Measurements from ENCODE around the gene CCDC149.
A peak's percentile ranks its signal among the peaks of the same experiment; 100 is the strongest.
"Not testable (repeated sequence)": the region's sequence is repeated elsewhere in the genome, so short reads cannot be mapped to it uniquely, and the experiment has no call there.

The CCDC149 gene

GRCh38 chr4:24924309-24924781 is 11.5 kb upstream of the CCDC149 start:
- Mint-ChIP-seq H3K36me3 (ENCODE audit: low read depth) (no peaks in the 10 kb centered on the region), H3K4me3 (no peak overlapping the region), H3K27ac (no peak overlapping the region), H3K27me3 (peaks cover 8% of the 10 kb centered on the region), H3K4me1 (ENCODE audit: low read depth) (no peaks in the 10 kb centered on the region), H3K9me3 (peaks cover 4% of the 10 kb centered on the region)

- Mint-ChIP-seq H3K9me3 (peaks cover 6% of the 10 kb centered on the region), H3K27me3 (peaks cover 5% of the 10 kb centered on the region), H3K4me1 (ENCODE audit: low read depth) (no peaks in the 10 kb centered on the region), H3K4me3 (no peak overlapping the region), H3K36me3 (ENCODE audit: low read depth) (no peaks in the 10 kb centered on the region), H3K27ac (no peak overlapping the region)
Observed at GRCh38 chr4:24923550-24923949, 10.7 kb upstream of the CCDC149 start.

DNA sequence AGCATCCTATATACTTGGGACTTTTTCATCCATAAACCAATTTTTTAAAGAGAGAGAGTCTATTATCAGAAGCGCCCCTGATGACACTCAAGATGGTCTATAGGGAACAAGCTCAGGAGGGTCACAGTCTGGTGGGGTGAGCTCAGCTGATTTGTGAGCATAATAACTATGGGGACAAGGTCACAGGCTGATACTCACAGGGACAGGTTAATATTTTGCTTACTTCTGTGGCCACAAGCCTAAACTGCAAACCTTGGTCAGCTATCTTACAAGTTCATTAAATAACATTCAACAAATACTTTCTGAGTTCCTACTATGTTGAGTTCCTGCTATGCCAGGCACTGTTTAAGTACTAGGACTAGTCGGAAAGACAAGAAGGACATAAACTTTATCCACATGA is 10.2 kb upstream of the CCDC149 start:
- Mint-ChIP-seq H3K27ac (no peak overlapping the region), H3K27me3 (peaks cover 4% of the 10 kb centered on the region), H3K4me1 (ENCODE audit: low read depth) (no peaks in the 10 kb centered on the region), H3K36me3 (ENCODE audit: low read depth) (no peaks in the 10 kb centered on the region), H3K4me3 (no peak overlapping the region), H3K9me3 (peaks cover 6% of the 10 kb centered on the region)

DNA sequence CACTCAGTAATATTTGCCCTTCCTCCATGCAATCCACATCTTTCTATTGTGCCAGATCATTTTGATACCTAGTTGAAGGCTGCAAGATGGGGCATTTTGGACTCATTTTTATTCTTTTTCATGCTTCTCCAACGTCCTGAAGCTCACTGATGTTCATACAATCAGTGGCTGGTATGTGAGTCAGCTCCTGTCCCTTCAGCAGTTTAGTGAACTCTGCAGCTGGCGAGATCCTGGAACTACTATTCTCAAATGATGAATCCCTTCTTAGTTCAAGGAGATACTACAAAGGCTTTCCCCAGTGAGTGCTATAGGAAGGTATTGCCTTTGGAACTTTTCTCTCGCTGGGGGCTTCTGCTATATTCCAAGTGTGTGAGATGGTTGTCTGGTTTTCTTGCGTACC is 9.6 kb upstream of the CCDC149 start:
- Mint-ChIP-seq H3K27me3 (no peaks in the 10 kb centered on the region), H3K4me1 (ENCODE audit: low read depth) (no peaks in the 10 kb centered on the region), H3K9me3 (peaks cover 6% of the 10 kb centered on the region), H3K36me3 (ENCODE audit: low read depth) (no peaks in the 10 kb centered on the region), H3K4me3 (no peak overlapping the region), H3K27ac (no peak overlapping the region)

DNA sequence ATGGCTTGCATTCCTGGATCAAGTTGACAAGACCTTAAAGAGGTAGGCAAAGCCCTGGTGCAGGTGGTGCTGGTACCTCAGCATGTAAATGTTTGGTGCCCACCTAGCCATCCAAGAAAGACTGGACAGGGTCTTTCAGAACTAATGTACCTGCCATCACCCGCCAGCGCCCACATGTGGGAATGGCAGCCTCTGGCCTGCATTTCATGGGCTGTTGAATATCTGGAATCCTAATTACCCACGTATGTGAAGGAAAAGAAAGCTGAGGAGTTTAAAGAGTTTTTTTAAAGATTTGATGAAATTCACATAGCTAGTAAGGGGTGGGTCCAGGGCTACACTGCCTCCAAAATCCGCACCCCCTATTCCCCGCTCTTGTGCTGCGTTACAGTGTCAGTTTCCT is 8.6 kb upstream of the CCDC149 start:
- no peak overlapping the region for H3K4me3 Mint-ChIP-seq
- no peak overlapping the region for H3K27ac Mint-ChIP-seq
- H3K9me3 Mint-ChIP-seq, result peaks cover 6% of the 10 kb centered on the region
- no peaks in the 10 kb centered on the region for H3K36me3 Mint-ChIP-seq (ENCODE audit: low read depth)
- no peaks in the 10 kb centered on the region for H3K4me1 Mint-ChIP-seq (ENCODE audit: low read depth)
- H3K27me3 Mint-ChIP-seq, result no peaks in the 10 kb centered on the region

GRCh38 chr4:24920008-24920407 is 7.2 kb upstream of the CCDC149 start:
- H3K36me3 Mint-ChIP-seq (ENCODE audit: low read depth), result no peaks in the 10 kb centered on the region

GRCh38 chr4:24917076-24917856 is 4.4 kb upstream of the CCDC149 start:
- Mint-ChIP-seq H3K4me1 (ENCODE audit: low read depth) (peaks cover 3% of the 10 kb centered on the region), H3K27me3 (peaks cover 23% of the 10 kb centered on the region), H3K27ac (no peak overlapping the region), H3K9me3 (peaks cover 6% of the 10 kb centered on the region), H3K4me3 (no peak overlapping the region), H3K36me3 (ENCODE audit: low read depth) (no peaks in the 10 kb centered on the region)

More at GRCh38 chr4:24920008-24920407, 7.2 kb upstream of the CCDC149 start:
- peaks cover 6% of the 10 kb centered on the region for H3K9me3 Mint-ChIP-seq
- peaks cover 6% of the 10 kb centered on the region for H3K27me3 Mint-ChIP-seq
- H3K4me3 Mint-ChIP-seq, result no peak overlapping the region
- H3K27ac Mint-ChIP-seq, result no peak overlapping the region
- no peaks in the 10 kb centered on the region for H3K4me1 Mint-ChIP-seq (ENCODE audit: low read depth)

DNA sequence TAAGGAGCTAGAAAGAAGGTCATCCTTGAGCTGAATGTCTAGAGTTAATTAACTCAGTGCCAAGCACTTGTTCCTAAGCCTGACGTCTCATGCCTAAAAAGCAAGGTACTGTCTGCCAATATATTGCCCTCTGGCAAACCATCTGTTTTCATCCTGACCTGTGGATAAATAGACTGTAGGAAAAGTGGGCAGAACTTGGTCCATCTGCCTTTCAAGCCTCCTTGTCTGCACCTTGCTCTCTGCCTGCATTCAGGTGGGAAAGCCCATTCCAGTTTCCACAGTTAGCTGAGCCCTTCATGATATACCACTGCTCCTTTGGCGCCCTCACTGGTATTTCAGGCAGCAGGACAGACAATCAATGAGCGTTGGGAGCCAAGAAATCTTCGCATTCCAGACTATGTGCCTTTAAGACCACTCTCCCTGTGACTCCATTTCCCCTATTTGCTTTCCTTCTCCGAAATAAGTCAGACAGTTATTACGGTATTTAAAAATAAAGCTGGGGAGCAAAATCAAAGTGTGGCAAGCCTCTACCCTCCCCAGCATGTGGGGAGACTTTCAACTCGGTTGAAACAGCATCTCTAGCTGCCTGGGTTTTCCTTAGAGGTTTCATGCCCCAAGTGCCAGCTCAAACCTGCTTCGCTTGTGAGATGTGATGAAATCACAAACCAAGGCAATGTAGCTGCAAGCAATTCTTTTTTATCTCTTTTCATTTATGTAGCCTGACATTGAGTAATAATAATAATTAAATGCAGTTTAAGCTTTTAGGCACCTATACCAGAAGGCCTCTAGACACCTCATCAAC is 2.5 kb upstream of the CCDC149 start:
- no peak overlapping the region for H3K27ac Mint-ChIP-seq
- peaks cover 11% of the 10 kb centered on the region for H3K9me3 Mint-ChIP-seq
- peaks cover 3% of the 10 kb centered on the region for H3K4me1 Mint-ChIP-seq (ENCODE audit: low read depth)
- H3K27me3 Mint-ChIP-seq, result peaks cover 41% of the 10 kb centered on the region
- no peaks in the 10 kb centered on the region for H3K36me3 Mint-ChIP-seq (ENCODE audit: low read depth)
- H3K4me3 Mint-ChIP-seq, result no peak overlapping the region

DNA sequence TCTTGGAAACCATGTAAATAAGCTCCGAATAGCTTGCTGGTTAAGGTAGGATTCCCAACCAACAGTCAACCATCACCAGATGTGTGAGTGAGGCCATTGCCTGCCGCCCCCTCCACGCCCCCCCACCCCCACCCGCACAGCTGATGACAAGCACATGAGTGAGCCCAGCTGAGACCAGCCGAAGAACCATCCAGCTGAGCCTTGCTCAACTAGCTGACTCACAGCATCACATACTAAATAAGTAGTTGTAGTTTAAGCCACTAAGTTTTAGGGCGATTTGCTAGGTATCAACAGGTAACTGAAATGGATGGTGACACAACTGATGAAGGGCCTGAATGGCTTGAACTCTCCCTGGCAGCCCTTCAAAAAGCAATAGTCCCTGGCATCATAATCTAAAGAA is 1.6 kb upstream of the CCDC149 start:
- peaks cover 45% of the 10 kb centered on the region for H3K27me3 Mint-ChIP-seq
- no peaks in the 10 kb centered on the region for H3K36me3 Mint-ChIP-seq (ENCODE audit: low read depth)
- no peak overlapping the region for H3K4me3 Mint-ChIP-seq
- H3K27ac Mint-ChIP-seq, result no peak overlapping the region
- H3K4me1 Mint-ChIP-seq (ENCODE audit: low read depth), result peaks cover 3% of the 10 kb centered on the region
- H3K9me3 Mint-ChIP-seq, result peaks cover 16% of the 10 kb centered on the region

- peaks cover 45% of the 10 kb centered on the region for H3K27me3 Mint-ChIP-seq
Observed at GRCh38 chr4:24913119-24913485, 260 bp upstream of the CCDC149 start.

DNA sequence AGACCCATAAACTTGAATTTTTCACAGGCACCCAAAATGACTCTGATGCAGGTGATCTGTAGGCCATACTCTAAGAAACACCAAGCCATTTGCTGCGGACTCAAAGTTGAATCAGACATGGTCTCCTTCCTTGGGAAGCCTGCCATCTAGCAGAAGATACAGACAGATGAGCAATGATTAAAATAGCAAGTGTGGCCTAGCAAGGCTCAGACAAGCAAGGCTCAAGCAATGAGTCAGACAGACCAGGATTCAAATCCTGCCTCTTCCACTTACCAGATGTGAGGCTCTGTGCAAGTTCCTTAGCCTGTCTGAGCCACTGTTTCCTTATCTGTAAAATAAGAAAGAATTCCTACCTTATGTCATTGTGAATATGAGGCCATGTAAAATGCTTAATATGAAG is 2.3 kb downstream of the CCDC149 start:
- Mint-ChIP-seq H3K27me3 (peaks cover 48% of the 10 kb centered on the region), H3K27ac (no peak overlapping the region), H3K36me3 (ENCODE audit: low read depth) (no peaks in the 10 kb centered on the region), H3K9me3 (peaks cover 16% of the 10 kb centered on the region), H3K4me1 (ENCODE audit: low read depth) (peaks cover 3% of the 10 kb centered on the region), H3K4me3 (no peak overlapping the region)

More at GRCh38 chr4:24913119-24913485, 260 bp upstream of the CCDC149 start:
- Mint-ChIP-seq H3K36me3 (ENCODE audit: low read depth) (no peaks in the 10 kb centered on the region), H3K4me3 (peak overlapping the region; percentile 38), H3K9me3 (peaks cover 13% of the 10 kb centered on the region), H3K27ac (no peak overlapping the region), H3K4me1 (ENCODE audit: low read depth) (peaks cover 3% of the 10 kb centered on the region)

DNA sequence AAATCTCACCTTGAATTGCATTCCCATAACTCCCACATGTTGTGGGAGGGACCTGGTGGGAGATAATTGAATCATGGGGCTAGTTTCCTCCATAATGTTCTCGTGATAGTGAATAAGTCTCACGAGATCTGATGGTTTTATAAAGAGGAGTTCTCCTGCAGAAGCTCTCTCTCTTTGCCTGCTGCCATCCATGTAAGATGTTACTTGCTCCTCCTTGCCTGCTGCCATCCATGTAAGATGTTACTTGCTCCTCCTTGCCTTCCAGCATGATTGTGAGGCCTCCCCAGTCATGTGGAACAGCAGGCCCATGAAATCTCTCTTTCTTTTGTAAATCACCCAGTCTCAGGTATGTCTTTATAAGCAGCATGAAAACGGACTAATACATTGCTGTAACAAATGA is 3.2 kb downstream of the CCDC149 start:
- H3K27ac Mint-ChIP-seq; H3K4me3 Mint-ChIP-seq; H3K4me1 Mint-ChIP-seq (ENCODE audit: low read depth); H3K36me3 Mint-ChIP-seq (ENCODE audit: low read depth): not testable (repeated sequence)
- Mint-ChIP-seq H3K9me3 (peaks cover 16% of the 10 kb centered on the region), H3K27me3 (peaks cover 40% of the 10 kb centered on the region)

DNA sequence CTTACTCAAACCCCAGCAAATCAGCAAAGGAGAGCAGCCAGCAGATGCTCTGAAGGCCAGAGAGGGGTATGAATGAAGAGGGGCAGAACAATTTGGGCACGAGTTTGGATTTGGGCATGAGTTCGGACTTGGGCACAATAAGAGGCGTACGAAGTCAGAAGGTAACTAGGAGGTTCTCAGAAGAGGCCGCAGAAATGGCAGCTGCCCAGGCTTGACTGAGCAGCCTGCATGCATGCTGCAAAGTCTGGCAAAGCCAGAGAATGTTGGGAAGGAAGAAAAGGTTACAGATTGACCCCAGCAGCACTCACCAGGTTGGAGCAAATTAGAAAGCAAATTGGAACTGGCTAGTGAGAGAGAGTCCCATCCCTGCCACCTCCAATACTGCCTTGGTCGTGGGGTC is 15.2 kb downstream of the CCDC149 start:
- H3K27me3 Mint-ChIP-seq, result no peaks in the 10 kb centered on the region
- H3K4me3 Mint-ChIP-seq, result no peak overlapping the region
- H3K27ac Mint-ChIP-seq, result no peak overlapping the region
- H3K9me3 Mint-ChIP-seq, result no peaks in the 10 kb centered on the region
- H3K4me1 Mint-ChIP-seq (ENCODE audit: low read depth), result no peaks in the 10 kb centered on the region
- no peaks in the 10 kb centered on the region for H3K36me3 Mint-ChIP-seq (ENCODE audit: low read depth)

DNA sequence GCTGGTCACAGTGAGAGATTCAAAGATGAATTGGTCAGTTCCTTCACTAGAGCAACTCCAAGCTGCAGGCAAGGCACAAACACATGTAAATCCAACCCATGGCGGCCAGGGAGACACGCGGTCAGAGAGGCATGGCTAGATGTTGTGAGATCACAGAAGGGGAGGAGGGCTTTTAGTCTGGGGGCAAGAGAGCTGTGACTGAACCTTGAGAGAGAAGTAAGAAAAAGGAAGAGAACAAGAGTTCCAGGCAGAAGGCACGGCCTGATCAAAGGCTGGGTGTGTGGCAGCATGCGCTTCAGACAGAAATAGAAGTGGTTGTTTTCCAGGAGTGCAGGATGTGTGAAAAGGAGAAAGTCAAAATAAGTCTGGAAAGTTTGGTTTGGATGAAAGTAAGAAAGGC is 15.9 kb downstream of the CCDC149 start:
- Mint-ChIP-seq H3K9me3 (no peaks in the 10 kb centered on the region), H3K27ac (no peak overlapping the region), H3K4me1 (ENCODE audit: low read depth) (no peaks in the 10 kb centered on the region), H3K36me3 (ENCODE audit: low read depth) (no peaks in the 10 kb centered on the region), H3K27me3 (no peaks in the 10 kb centered on the region), H3K4me3 (no peak overlapping the region)

- no peaks in the 10 kb centered on the region for H3K27me3 Mint-ChIP-seq
- no peaks in the 10 kb centered on the region for H3K9me3 Mint-ChIP-seq
- no peaks in the 10 kb centered on the region for H3K4me1 Mint-ChIP-seq (ENCODE audit: low read depth)
- no peaks in the 10 kb centered on the region for H3K36me3 Mint-ChIP-seq (ENCODE audit: low read depth)
- no peak overlapping the region for H3K4me3 Mint-ChIP-seq
- no peak overlapping the region for H3K27ac Mint-ChIP-seq
Observed at GRCh38 chr4:24896056-24896455, 16.8 kb downstream of the CCDC149 start.
